HepG2 (cell line): ENCODE results near the gene SURF1. TPM values are rescaled to one million over a fixed set of nuclear protein-coding genes. Genes with fewer than 3 reads are reported as not detected.
"Not testable (repeated sequence)": the region's sequence is repeated elsewhere in the genome, so short reads cannot be mapped to it uniquely, and the experiment has no call there.

Experiments
- ATAC-seq: fragments of 200-7000 bp; cut with Tn5 transposase; 3 replicates; pipeline ENCODE4 v1.9.1; 2020; ENCODE audit warnings: mild to moderate bottlenecking, moderate library complexity
- BruUV-seq: library from RNA; stranded (reverse); fragments of 400-500 nt; replicated peaks from 2 replicates; lab custom pipeline; 2021; lab: Mats Ljungman, UMichigan
- CTCF ChIA-PET: fragments of 300-600 bp; formaldehyde crosslinking; extraction: SDS; loops from one replicate; lab custom pipeline; 2021; ENCODE audit warnings: low total read pairs, inconsistent platforms, low intra/inter-chr PET ratio; lab: Yijun Ruan, JAX
- POLR2A ChIA-PET: fragments of 350-600 bp; sonication (Branson Sonifier 250); formaldehyde crosslinking; loops from one replicate; lab custom pipeline; 2020; ENCODE audit warnings: antibody characterized with exemption, inconsistent platforms; lab: Yijun Ruan, JAX
- DNase-seq: peaks from one replicate; pipeline ENCODE4 v3.0.0-alpha.2; 2015; ENCODE audit warnings: low spot score
- FAIRE-seq: peaks from 3 replicates; lab custom pipeline; 2011; peaks lifted over from hg19 to GRCh38; lab: Jason Lieb, UNC
- H2AFZ ChIP-seq: one replicate; pipeline ENCODE4 v1.6.1; 2011; ENCODE audit warnings: low read length, inconsistent platforms
- H3K27ac ChIP-seq: fragments of 300-600 bp; 3 replicates; pipeline ENCODE4 v1.8.0; 2011; ENCODE audit warnings: mixed run types, mild to moderate bottlenecking, mixed read lengths, low read length, inconsistent platforms; ENCODE audit not compliant: insufficient read depth; ENCODE audit errors: extremely low read length
- H3K27me3 ChIP-seq, 2 experiments: fragments of 200-600 bp in 1 of 2; 2 replicates in 1 of 2; 3 replicates in 1 of 2; pipeline versions ENCODE4 v1.6.0 to v1.8.0; 2011; ENCODE audit warnings: low read length in 2 of 2, mild to moderate bottlenecking in 2 of 2, moderate library complexity in 2 of 2, inconsistent platforms in 1 of 2; ENCODE audit not compliant: insufficient read depth in 2 of 2, control insufficient read depth in 1 of 2
- H3K36me3 ChIP-seq, 2 experiments: fragments of 200-600 bp in 1 of 2; replicated peaks in 1 of 2; 2 replicates in 1 of 2; 3 replicates in 1 of 2; pipeline versions ENCODE4 v1.5.1 to v1.8.0; 2011; ENCODE audit warnings: low read length in 2 of 2, inconsistent platforms in 1 of 2; ENCODE audit not compliant: insufficient read depth in 2 of 2, control insufficient read depth in 1 of 2
- H3K4me1 ChIP-seq: 2 replicates; pipeline ENCODE4 v1.5.1; 2012; ENCODE audit warnings: low read length, inconsistent platforms; ENCODE audit not compliant: insufficient read depth
- H3K4me2 ChIP-seq: 2 replicates; pipeline ENCODE4 v1.6.0; 2011; ENCODE audit warnings: low read depth, low read length, inconsistent platforms
- H3K4me3 ChIP-seq, 3 experiments: fragments of 200-600 bp in 1 of 3; sonication (generic), shearing (Covaris generic) in 1 of 3; replicated peaks in 1 of 3; 2 replicates each; pipeline ENCODE4 v1.5.1; 2011 to 2016; ENCODE audit warnings: low read length in 3 of 3, inconsistent platforms in 2 of 3, low read depth in 2 of 3, mild to moderate bottlenecking in 2 of 3, control low read depth in 1 of 3, mixed read lengths in 1 of 3; ENCODE audit not compliant: insufficient read depth in 1 of 3
- H3K79me2 ChIP-seq: one replicate; pipeline ENCODE4 v1.6.1; 2011; ENCODE audit warnings: low read length, inconsistent platforms; ENCODE audit not compliant: insufficient read depth
- H3K9ac ChIP-seq: 2 replicates; pipeline ENCODE4 v1.6.0; 2011; ENCODE audit warnings: mild to moderate bottlenecking, low read depth, low read length, inconsistent platforms; ENCODE audit not compliant: insufficient read depth
- H3K9me3 ChIP-seq: 2 replicates; pipeline ENCODE4 v1.5.1; 2012; ENCODE audit warnings: mild to moderate bottlenecking, low read length
- H4K20me1 ChIP-seq: 2 replicates; pipeline ENCODE4 v1.6.0; 2011; ENCODE audit warnings: inconsistent platforms, mild to moderate bottlenecking, low read length, moderate library complexity; ENCODE audit not compliant: insufficient read depth
- AKNA ChIP-seq: sonication (generic); formaldehyde crosslinking; IDR thresholded peaks from 2 replicates; pipeline ENCODE4 v1.4.0; 2020; ENCODE audit warnings: missing genetic modification reagents, borderline replicate concordance
- CEBPG ChIP-seq: IDR thresholded peaks from 2 replicates; pipeline ENCODE4 v1.6.1; 2016
- HINFP ChIP-seq: sonication (generic); formaldehyde crosslinking; IDR thresholded peaks from 2 replicates; pipeline ENCODE4 v1.4.0; 2020; ENCODE audit warnings: low read depth, mild to moderate bottlenecking, missing genetic modification reagents
- KLF16 ChIP-seq, 2 experiments: sonication (generic) in 1 of 2; formaldehyde crosslinking in 1 of 2; IDR thresholded peaks; 2 replicates each; pipeline versions ENCODE4 v1.6.1 to v1.8.0; 2016 to 2023; ENCODE audit warnings: missing genetic modification reagents in 2 of 2, missing compliant biosample characterization in 1 of 2
- SIX4 ChIP-seq: sonication (generic); formaldehyde crosslinking; IDR thresholded peaks from 2 replicates; pipeline ENCODE4 v1.4.0; 2020; ENCODE audit warnings: missing genetic modification reagents
- TMF1 ChIP-seq: sonication (generic); formaldehyde crosslinking; IDR thresholded peaks from 2 replicates; pipeline ENCODE4 v1.8.1; 2022; ENCODE audit warnings: low read depth, missing genetic modification reagents
- ZNF331 ChIP-seq: sonication (generic); formaldehyde crosslinking; IDR thresholded peaks from 2 replicates; pipeline ENCODE4 v1.4.0; 2020; ENCODE audit warnings: missing genetic modification reagents
- ZNF556 ChIP-seq: sonication (generic); formaldehyde crosslinking; IDR thresholded peaks from 2 replicates; pipeline ENCODE4 v1.4.0; 2020; ENCODE audit warnings: mild to moderate bottlenecking, missing genetic modification reagents, borderline replicate concordance
- ZNF746 ChIP-seq: sonication (generic); formaldehyde crosslinking; IDR thresholded peaks from 2 replicates; pipeline ENCODE4 v1.8.0; 2022; ENCODE audit warnings: mild to moderate bottlenecking, missing genetic modification reagents
- ZNF784 ChIP-seq: sonication (generic); formaldehyde crosslinking; IDR thresholded peaks from 2 replicates; pipeline ENCODE4 v1.5.1; 2020; ENCODE audit warnings: missing genetic modification reagents, mild to moderate bottlenecking, borderline replicate concordance
- WGBS: methylation state at CpG from one replicate; pipeline ENCODE4 v1.1.6; 2017; ENCODE audit warnings: low lambda C conversion rate; 5-methylcytosine and 5-hydroxymethylcytosine counted together
- in situ Hi-C: cut with HindIII; loops from 2 replicates; pipeline ENCODE4 v1.10.0; 2017; ENCODE audit warnings: low pct_unique_long_range_greater_than_20kb; ENCODE audit not compliant: extremely low pct_ligation_motif_present
- intact Hi-C: fragments of 100-400 bp; cut with micrococcal nuclease; formaldehyde crosslinking; loops from one replicate; pipeline ENCODE4 v1.10.0; 2022; ENCODE audit not compliant: unreplicated experiment
- polyA plus RNA-seq, 8 experiments: library from polyadenylated mRNA; depleted of rRNA in 3 of 8; stranded (reverse) in 7 of 8; unstranded in 1 of 8; fragments of >200 nt; fragmentation: Illumina TruSeq in 4 of 8; extraction: Trizol in 4 of 8; gene quantifications; 2 replicates each; pipeline versions ENCODE4 v1.2.1 to v1.2.3, GENCODE V29; 2011 to 2016; ENCODE audit warnings: low read depth in 4 of 8, missing spikeins in 1 of 8, mixed read lengths in 1 of 8; ENCODE audit not compliant: insufficient read depth in 1 of 8
- total RNA-seq, 5 experiments: library from RNA; depleted of rRNA; stranded (reverse); fragments of >200 nt; fragmentation: Illumina TruSeq; extraction: Trizol; gene quantifications; 2 replicates each; pipeline ENCODE4 v1.2.3, GENCODE V29; 2016; ENCODE audit warnings: low read depth in 1 of 5

Gene SURF1
- total and polyA plus RNA-seq, 2 of the 13 experiments (the other 11 are each of a cell fraction or from before 2014, with no cell fraction given): 17.8 to 40.7 TPM

GRCh38 chr9:133334888-133335287, 21.4 kb downstream of the SURF1 start:
- in situ Hi-C loops: loop anchor here (5.0 kb wide), 1 partner anchor 148 kb away; no protein-coding TSS in a partner anchor
- H3K4me3 ChIP-seq: peak overlapping the region; percentile 82 to 91 (median 84)
- H3K27ac ChIP-seq, intact Hi-C loops, H3K9me3 ChIP-seq, FAIRE-seq, H4K20me1 ChIP-seq, H3K27me3 ChIP-seq, ATAC-seq, CTCF ChIA-PET, DNase-seq, H2AFZ ChIP-seq, BruUV-seq: not testable (repeated sequence)
- POLR2A ChIA-PET: interaction anchor here (1.6 kb wide), 1 partner anchor 13 kb away, joined by 7 read pairs; the partner anchor contains the start of genes MED22 and RPL7A
- H3K36me3 ChIP-seq: peaks cover 18 to 45% of the 10 kb centered on the region in 2 experiments; a peak in 4 of 5 replicates
- H3K4me2 ChIP-seq: peak overlapping the region; percentile 85
- peaks cover 22% of the 10 kb centered on the region for H3K4me1 ChIP-seq
- H3K79me2 ChIP-seq: peaks cover 26% of the 10 kb centered on the region
- peak overlapping the region; percentile 91 for H3K9ac ChIP-seq
- 35% methylated on average over 11 of the region's 11 CpGs for WGBS
- TF ChIP-seq CEBPG (CRISPR knock-in tag): 0 out of 2 replicates have a peak, but pooled peaks have one; percentile 34

- ChIA-PET CTCF (no interaction called here), POLR2A (interaction anchor here (0.7 kb wide), 1 partner anchor 1060 kb away, joined by 3 read pairs; no protein-coding TSS in a partner anchor)
- Histone ChIP-seq H3K4me3 (peak overlapping the region in 2 of 3 experiments; percentile 82 to 91; a peak in 3 of 6 replicates), H3K79me2 (peaks cover 26% of the 10 kb centered on the region), H3K27me3 (no peaks in the 10 kb centered on the region; a peak in 1 of 5 replicates), H4K20me1 (0 out of 2 replicates have a peak, but pooled peaks cover 7% of the 10 kb centered on the region), H3K4me1 (peaks cover 22% of the 10 kb centered on the region), H3K4me2 (peak overlapping the region; percentile 85), H3K27ac (no peak overlapping the region), H3K9me3 (no peaks in the 10 kb centered on the region), H2AFZ (no peak overlapping the region), H3K9ac (no peak overlapping the region; the same call in 1 of the 2 replicates), H3K36me3 (peaks cover 18 to 41% of the 10 kb centered on the region in 2 experiments; a peak in 4 of 5 replicates)
- no TSS peak for BruUV-seq
- in situ Hi-C loops: loop anchor here (5.0 kb wide), 1 partner anchor 147 kb away; no protein-coding TSS in a partner anchor
- ATAC-seq (no peak), DNase-seq (no peak), FAIRE-seq (no peak)
- intact Hi-C loops: no loop called here
- 89% methylated on average over 5 of the region's 6 CpGs for WGBS
- no peak for TF ChIP-seq ZNF746 (CRISPR knock-in tag)
- TF ChIP-seq AKNA (CRISPR knock-in tag): no peak
- no peak for TF ChIP-seq HINFP (CRISPR knock-in tag)
- no peak for TF ChIP-seq TMF1 (CRISPR knock-in tag)
- TF ChIP-seq ZNF331 (CRISPR knock-in tag): no peak
- TF ChIP-seq KLF16 (CRISPR knock-in tag; IDR thresholded peaks at IDR 0.05): no peak
- no peak for TF ChIP-seq ZNF556 (CRISPR knock-in tag)
- no peak for TF ChIP-seq SIX4
- no peak for TF ChIP-seq ZNF784 (CRISPR knock-in tag)
Observed at GRCh38 chr9:133334161-133334560, 22.1 kb downstream of the SURF1 start.
